Stomach (tissue), 4 donors: Measurements from ENCODE around the gene SEPTIN10.

Experiments used
- POLR2A ChIP-seq, 4 donors: fragments of 450-650 bp; IDR thresholded peaks; one replicate each; pipeline ENCODE4 v1.6.1; 2016; ENCODE audit warnings: antibody characterized with exemption in 4 of 4, control low read depth in 2 of 4, mild to moderate bottlenecking in 1 of 4, moderate library complexity in 1 of 4
- POLR2AphosphoS5 ChIP-seq, 3 donors: sonication (generic); formaldehyde crosslinking; IDR thresholded peaks; one replicate each; pipeline ENCODE4 v1.6.1; 2016; ENCODE audit warnings: antibody characterized with exemption in 3 of 3
- TF ChIP-seq, protein P1 (sequence below), 7 experiments: fragments of 450-650 bp in 4 of 7; fragments of 200-600 bp in 3 of 7; sonication (generic) in 3 of 7; IDR thresholded peaks; one replicate each; pipeline ENCODE4 v1.5.1; 2016 to 2019; ENCODE audit warnings: antibody characterized with exemption in 7 of 7, control low read depth in 2 of 7, mild to moderate bottlenecking in 1 of 7

DNA sequence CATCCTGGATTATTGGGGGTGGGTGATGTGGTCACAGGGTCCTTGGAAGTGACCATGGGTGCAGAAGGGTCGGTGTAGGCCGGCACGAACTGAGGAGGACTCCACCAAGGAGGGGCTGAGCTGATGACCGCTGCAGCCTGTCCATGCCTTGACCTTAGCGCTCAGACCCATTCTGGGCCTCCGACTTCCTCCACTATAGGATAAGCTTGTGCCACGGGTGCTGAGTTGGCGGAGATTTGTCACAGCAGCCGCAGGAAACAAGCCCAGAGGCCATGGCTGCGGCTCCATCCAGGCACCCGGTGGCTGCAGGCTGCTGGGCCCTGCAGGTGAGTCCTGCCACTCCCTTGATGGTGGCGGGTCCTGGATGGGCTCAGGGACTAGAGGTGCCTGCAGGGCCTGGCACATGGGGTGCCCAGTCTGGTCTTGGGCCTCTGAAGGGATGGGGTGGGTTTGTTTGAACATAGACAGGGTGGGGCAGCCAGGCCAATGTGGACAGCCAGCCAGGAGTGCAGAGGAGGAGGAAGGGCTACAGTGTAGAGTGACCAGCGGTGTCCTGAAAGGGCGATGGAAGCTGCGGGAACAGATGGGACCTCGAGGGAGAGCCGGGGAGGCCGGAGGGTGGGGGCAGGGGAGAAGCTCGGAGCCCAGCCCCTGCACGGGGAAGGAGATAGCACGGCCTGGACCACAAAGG lies 84.8 kb downstream of the SEPTIN10 start:
- TF ChIP-seq, protein P1, sequence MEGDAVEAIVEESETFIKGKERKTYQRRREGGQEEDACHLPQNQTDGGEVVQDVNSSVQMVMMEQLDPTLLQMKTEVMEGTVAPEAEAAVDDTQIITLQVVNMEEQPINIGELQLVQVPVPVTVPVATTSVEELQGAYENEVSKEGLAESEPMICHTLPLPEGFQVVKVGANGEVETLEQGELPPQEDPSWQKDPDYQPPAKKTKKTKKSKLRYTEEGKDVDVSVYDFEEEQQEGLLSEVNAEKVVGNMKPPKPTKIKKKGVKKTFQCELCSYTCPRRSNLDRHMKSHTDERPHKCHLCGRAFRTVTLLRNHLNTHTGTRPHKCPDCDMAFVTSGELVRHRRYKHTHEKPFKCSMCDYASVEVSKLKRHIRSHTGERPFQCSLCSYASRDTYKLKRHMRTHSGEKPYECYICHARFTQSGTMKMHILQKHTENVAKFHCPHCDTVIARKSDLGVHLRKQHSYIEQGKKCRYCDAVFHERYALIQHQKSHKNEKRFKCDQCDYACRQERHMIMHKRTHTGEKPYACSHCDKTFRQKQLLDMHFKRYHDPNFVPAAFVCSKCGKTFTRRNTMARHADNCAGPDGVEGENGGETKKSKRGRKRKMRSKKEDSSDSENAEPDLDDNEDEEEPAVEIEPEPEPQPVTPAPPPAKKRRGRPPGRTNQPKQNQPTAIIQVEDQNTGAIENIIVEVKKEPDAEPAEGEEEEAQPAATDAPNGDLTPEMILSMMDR (IDR thresholded peaks at IDR 0.05): no peak
- TF ChIP-seq POLR2AphosphoS5 (IDR thresholded peaks at IDR 0.05): no peak
- no peak for TF ChIP-seq POLR2A (IDR thresholded peaks at IDR 0.05)
